Neuronal stem cell (in vitro differentiated cells): ENCODE measurements around the gene ANKMY1.

Experiments
- DNase-seq: peaks from one replicate; pipeline ENCODE4 v3.0.0-alpha.2; 2013; ENCODE audit warnings: low spot score
- H2AFZ ChIP-seq: one replicate; pipeline ENCODE4 v1.6.1; 2013; ENCODE audit warnings: mild to moderate bottlenecking, low read length, inconsistent platforms
- H2AK5ac ChIP-seq: 2 replicates; pipeline ENCODE4 v1.6.1; 2013; ENCODE audit warnings: low read depth, mild to moderate bottlenecking, inconsistent platforms, low read length, moderate library complexity, mixed read lengths
- H2BK120ac ChIP-seq: 2 replicates; pipeline ENCODE4 v1.6.1; 2013; ENCODE audit warnings: low read depth, mild to moderate bottlenecking, inconsistent platforms, low read length, moderate library complexity, mixed read lengths
- H2BK12ac ChIP-seq: one replicate; pipeline ENCODE4 v1.6.1; 2013; ENCODE audit warnings: low read length, inconsistent platforms
- H2BK15ac ChIP-seq: 2 replicates; pipeline ENCODE4 v1.6.1; 2013; ENCODE audit warnings: mild to moderate bottlenecking, low read length, inconsistent platforms, mixed read lengths
- H2BK5ac ChIP-seq: one replicate; pipeline ENCODE4 v1.6.1; 2013; ENCODE audit warnings: inconsistent platforms, mild to moderate bottlenecking, low read length, moderate library complexity
- H3K14ac ChIP-seq: one replicate; pipeline ENCODE4 v1.6.1; 2013; ENCODE audit warnings: low read length, inconsistent platforms
- H3K18ac ChIP-seq: 2 replicates; pipeline ENCODE4 v1.6.1; 2013; ENCODE audit warnings: low read length, inconsistent platforms
- H3K23ac ChIP-seq: 2 replicates; pipeline ENCODE4 v1.6.1; 2013; ENCODE audit warnings: low read depth, mild to moderate bottlenecking, mixed read lengths, low read length, inconsistent platforms; ENCODE audit not compliant: poor library complexity
- H3K27ac ChIP-seq: replicated peaks from 3 replicates; pipeline ENCODE4 v1.5.1; 2013; ENCODE audit warnings: low read length, inconsistent platforms
- H3K27me3 ChIP-seq, 3 experiments: 2 replicates each; pipeline ENCODE4 v1.6.1; 2013; ENCODE audit warnings: low read length in 3 of 3, mild to moderate bottlenecking in 2 of 3, inconsistent platforms in 1 of 3, low read depth in 1 of 3, mixed read lengths in 1 of 3, moderate library complexity in 1 of 3; ENCODE audit not compliant: control insufficient read depth in 3 of 3, insufficient read depth in 3 of 3
- H3K36me3 ChIP-seq, 2 donors: replicated peaks in 1 of 2; 2 replicates each; pipeline ENCODE4 v1.6.1; 2013; ENCODE audit warnings: low read length in 2 of 2; ENCODE audit not compliant: control insufficient read depth in 2 of 2, insufficient read depth in 2 of 2
- H3K4ac ChIP-seq: 2 replicates; pipeline ENCODE4 v1.6.1; 2013; ENCODE audit warnings: inconsistent platforms, mild to moderate bottlenecking, low read length, moderate library complexity
- H3K4me1 ChIP-seq, 2 donors: 1 replicate in 1 of 2; 2 replicates in 1 of 2; pipeline ENCODE4 v1.6.1; 2013; ENCODE audit warnings: low read length in 2 of 2, low read depth in 1 of 2; ENCODE audit not compliant: control insufficient read depth in 2 of 2, insufficient read depth in 1 of 2
- H3K4me2 ChIP-seq: one replicate; pipeline ENCODE4 v1.6.1; 2013; ENCODE audit warnings: mild to moderate bottlenecking, low read length, inconsistent platforms; ENCODE audit not compliant: insufficient read depth, poor library complexity, severe bottlenecking
- H3K4me3 ChIP-seq, 2 donors: 2 replicates each; pipeline ENCODE4 v1.5.1; 2013; ENCODE audit warnings: low read length in 2 of 2, mild to moderate bottlenecking in 2 of 2, inconsistent platforms in 1 of 2, moderate library complexity in 1 of 2
- H3K79me1 ChIP-seq: one replicate; pipeline ENCODE4 v1.6.1; 2013; ENCODE audit warnings: low read depth, mild to moderate bottlenecking, inconsistent platforms, low read length, moderate library complexity
- H3K9ac ChIP-seq: one replicate; pipeline ENCODE4 v1.6.1; 2013; ENCODE audit warnings: mild to moderate bottlenecking, low read depth, low read length, inconsistent platforms; ENCODE audit not compliant: poor library complexity
- H3K9me3 ChIP-seq, 2 donors: replicated peaks in 1 of 2; 2 replicates each; pipeline versions ENCODE3 to v1.6.1; 2013; ENCODE audit warnings: low read length in 2 of 2, mild to moderate bottlenecking in 2 of 2, inconsistent platforms in 1 of 2, low read depth in 1 of 2, mixed read lengths in 1 of 2, moderate library complexity in 1 of 2; ENCODE audit not compliant: control insufficient read depth in 2 of 2, insufficient read depth in 1 of 2
- H4K8ac ChIP-seq: one replicate; pipeline ENCODE4 v1.6.1; 2013; ENCODE audit warnings: low read depth, mild to moderate bottlenecking, inconsistent platforms, low read length, moderate library complexity
- H4K91ac ChIP-seq: one replicate; pipeline ENCODE4 v1.6.1; 2013; ENCODE audit warnings: low read length, low read depth, mild to moderate bottlenecking, inconsistent platforms; ENCODE audit not compliant: poor library complexity
- WGBS, 2 donors: extraction: QIAGEN DNeasy Blood & Tissue Kit; methylation state at CpG; one replicate each; pipeline ENCODE4 v1.1.7; 2013; ENCODE audit warnings: missing lambda C conversion rate in 2 of 2, mixed read lengths in 1 of 2; ENCODE audit not compliant: insufficient read length in 2 of 2, insufficient replicate concordance in 1 of 2; ENCODE audit errors: extremely low coverage in 2 of 2; 5-methylcytosine and 5-hydroxymethylcytosine counted together

ANKMY1 gene

GRCh38 chr2:240508832-240509545, 48.8 kb downstream of the ANKMY1 start:
- WGBS, 2 donors, result 100% methylated on average over 1 of the region's 7 CpGs; no CpG with 5 or more reads in 1 of the 2 donors

DNA sequence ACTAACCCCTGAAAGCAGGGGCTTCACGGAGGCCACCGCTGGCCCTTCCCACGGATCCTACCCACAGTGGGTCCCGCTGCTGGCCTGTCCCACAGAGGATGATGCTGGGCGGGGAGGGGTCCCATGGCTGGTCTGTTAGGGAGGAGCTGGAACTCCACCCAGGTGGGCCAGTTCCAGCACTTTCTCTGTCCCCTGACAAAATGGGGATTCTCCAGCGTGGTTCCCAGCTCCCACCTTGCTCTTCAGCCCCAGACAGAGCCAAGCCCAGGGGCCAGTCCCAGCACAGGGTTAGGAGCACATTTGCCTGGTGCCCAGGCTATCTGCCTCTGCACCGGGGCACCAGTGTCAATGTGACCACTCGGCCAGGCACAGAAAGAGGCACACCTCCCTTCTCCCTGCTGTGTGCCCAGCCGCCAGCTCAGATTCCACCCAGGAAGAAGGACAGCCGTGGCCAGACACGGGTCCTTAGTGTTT, 50.0 kb downstream of the ANKMY1 start:
- Histone ChIP-seq H2BK15ac (no peak overlapping the region), H3K79me1 (no peaks in the 10 kb centered on the region), H2BK120ac (no peak overlapping the region), H3K4me3 (no peak overlapping the region), H2AFZ (no peak overlapping the region), H2BK5ac (no peak overlapping the region), H3K36me3 (peaks cover 0 to 13% of the 10 kb centered on the region in 2 donors), H2BK12ac (no peak overlapping the region), H3K4me1 (no peaks in the 10 kb centered on the region), H4K8ac (no peak overlapping the region), H3K4ac (no peak overlapping the region), H3K18ac (peak overlapping the region; percentile 58), H3K9ac (no peak overlapping the region), H3K23ac (peak overlapping the region; percentile 61), H3K4me2 (no peak overlapping the region), H4K91ac (no peak overlapping the region), H3K14ac (no peak overlapping the region), H3K27ac (no peak overlapping the region), H2AK5ac (peak overlapping the region; percentile 7), H3K9me3 (no peaks in the 10 kb centered on the region), H3K27me3 (no peaks in the 10 kb centered on the region)
- WGBS, 2 donors, result no CpG with 5 or more reads among the region's 11 CpGs
- DNase-seq, result no peak

More at GRCh38 chr2:240508832-240509545, 48.8 kb downstream of the ANKMY1 start:
- Histone ChIP-seq H2AK5ac (no peak overlapping the region), H2AFZ (no peak overlapping the region), H3K18ac (no peak overlapping the region), H4K91ac (no peak overlapping the region), H3K27ac (no peak overlapping the region), H3K27me3 (no peaks in the 10 kb centered on the region), H3K4ac (no peak overlapping the region), H3K14ac (no peak overlapping the region), H3K9me3 (no peaks in the 10 kb centered on the region), H3K9ac (no peak overlapping the region), H2BK120ac (no peak overlapping the region), H4K8ac (no peak overlapping the region), H3K79me1 (peaks cover 2% of the 10 kb centered on the region), H2BK12ac (no peak overlapping the region), H3K23ac (peak overlapping the region; percentile 2), H3K4me2 (no peak overlapping the region), H2BK5ac (no peak overlapping the region), H3K4me1 (no peaks in the 10 kb centered on the region), H3K36me3 (peaks cover 0 to 9% of the 10 kb centered on the region in 2 donors), H3K4me3 (peak overlapping the region in 1 of 2 donors; percentile 30), H2BK15ac (no peak overlapping the region)
- no peak for DNase-seq

DNA sequence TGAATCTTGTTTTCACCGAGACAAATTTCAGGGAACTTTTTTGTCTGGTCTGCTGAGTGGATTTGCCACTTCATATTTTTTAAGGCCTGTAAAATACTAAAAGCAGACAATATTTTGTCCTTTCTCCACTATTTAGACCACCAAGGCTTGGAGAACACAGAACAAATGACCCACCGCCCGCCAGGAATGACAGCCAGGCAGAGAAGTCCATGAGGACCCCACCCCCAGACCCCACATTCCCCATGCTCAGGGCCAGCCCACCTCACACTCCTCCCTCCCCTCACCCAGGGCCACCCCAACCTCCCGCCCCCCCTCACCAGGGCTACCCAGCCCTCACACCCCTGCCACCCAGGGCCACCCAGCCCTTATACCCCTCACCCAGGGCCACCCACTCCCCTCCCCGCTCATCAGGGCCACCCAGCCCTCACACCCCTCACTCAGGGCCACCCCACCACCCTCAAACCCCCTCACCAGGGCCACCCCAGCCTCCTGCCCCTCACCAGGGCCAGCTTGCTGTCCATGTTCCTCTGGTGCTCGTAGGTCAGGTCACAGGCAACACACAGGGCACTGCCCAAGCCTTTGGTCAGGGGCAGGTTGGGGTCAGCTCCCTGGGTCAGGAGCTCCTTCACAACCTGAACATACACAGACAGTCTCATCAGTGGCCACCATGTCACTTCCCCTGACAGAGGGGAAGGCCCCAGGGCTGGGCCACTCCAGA, 50.6 kb downstream of the ANKMY1 start:
- Histone ChIP-seq H2BK5ac (peak overlapping the region; percentile 32), H3K36me3 (peaks cover 0 to 13% of the 10 kb centered on the region in 2 donors), H3K23ac (peak overlapping the region; percentile 61), H3K4me1 (no peaks in the 10 kb centered on the region), H2BK120ac (no peak overlapping the region), H3K9me3 (no peaks in the 10 kb centered on the region), H4K91ac (no peak overlapping the region), H3K27ac (no peak overlapping the region), H3K9ac (no peak overlapping the region), H3K4ac (no peak overlapping the region), H2AFZ (no peak overlapping the region), H4K8ac (no peak overlapping the region), H3K4me3 (no peak overlapping the region), H2BK15ac (no peak overlapping the region), H3K79me1 (no peaks in the 10 kb centered on the region), H2AK5ac (peak overlapping the region; percentile 7), H3K27me3 (no peaks in the 10 kb centered on the region), H3K4me2 (no peak overlapping the region), H3K18ac (peak overlapping the region; percentile 77), H3K14ac (peak overlapping the region; percentile 49), H2BK12ac (no peak overlapping the region)
- WGBS, 2 donors, result no CpG with 5 or more reads among the region's 6 CpGs
- DNase-seq, result no peak

GRCh38 chr2:240506406-240507059, 51.3 kb downstream of the ANKMY1 start:
- H3K9ac ChIP-seq, result no peak overlapping the region
- no peak overlapping the region for H3K4me2 ChIP-seq
- DNase-seq, result no peak
- H3K4ac ChIP-seq, result no peak overlapping the region
- H4K91ac ChIP-seq, result no peak overlapping the region
- H2AK5ac ChIP-seq, result no peak overlapping the region
- H3K9me3 ChIP-seq, result no peaks in the 10 kb centered on the region
- no CpG with 5 or more reads among the region's 17 CpGs for WGBS, 2 donors
- no peak overlapping the region for H3K23ac ChIP-seq
- no peaks in the 10 kb centered on the region for H3K4me1 ChIP-seq
- no peak overlapping the region for H2BK12ac ChIP-seq
- H2AFZ ChIP-seq, result no peak overlapping the region
- peaks cover 1% of the 10 kb centered on the region for H3K79me1 ChIP-seq
- no peak overlapping the region for H4K8ac ChIP-seq
- no peak overlapping the region for H3K18ac ChIP-seq
- H2BK15ac ChIP-seq, result no peak overlapping the region
- H2BK120ac ChIP-seq, result no peak overlapping the region
- H3K36me3 ChIP-seq, result peaks cover 0 to 11% of the 10 kb centered on the region in 2 donors
- H2BK5ac ChIP-seq, result no peak overlapping the region
- H3K14ac ChIP-seq, result no peak overlapping the region
- H3K27ac ChIP-seq, result no peak overlapping the region
- H3K27me3 ChIP-seq, result no peaks in the 10 kb centered on the region
- H3K4me3 ChIP-seq, result no peak overlapping the region
